Common myeloid progenitor, CD34-positive (primary cell): ENCODE measurements around the gene FSTL5.

Experiments
- CTCF ChIA-PET: fragments of 350-600 bp; sonication (Branson Sonifier 250); formaldehyde crosslinking; loops from one replicate; lab custom pipeline; 2021; ENCODE audit warnings: antibody characterized with exemption; lab: Charles Lee
- POLR2A ChIA-PET: fragments of 350-600 bp; sonication (Branson Sonifier 250); formaldehyde crosslinking; loops from one replicate; lab custom pipeline; 2021; ENCODE audit warnings: antibody characterized with exemption; lab: Charles Lee
- DNase-seq, 3 donors: peaks; one replicate each; pipeline versions ENCODE4 v3.0.0 to v3.0.0-alpha.2; 2013
- H3K27ac ChIP-seq, 2 experiments: 1 replicate in 1 of 2; 2 replicates in 1 of 2; pipeline ENCODE4 v1.7.0; 2013; ENCODE audit warnings: inconsistent platforms in 2 of 2, low read length in 2 of 2, mild to moderate bottlenecking in 2 of 2, low read depth in 1 of 2, moderate library complexity in 1 of 2; ENCODE audit not compliant: severe bottlenecking in 2 of 2, insufficient read depth in 1 of 2, poor library complexity in 1 of 2
- H3K27me3 ChIP-seq, 5 experiments: replicated peaks in 2 of 5; 1 replicate in 3 of 5; 2 replicates in 2 of 5; pipeline versions ENCODE4 v1.6.1 to v1.7.0; 2013; ENCODE audit warnings: low read length in 4 of 5, mild to moderate bottlenecking in 2 of 5, moderate library complexity in 2 of 5, inconsistent platforms in 1 of 5; ENCODE audit not compliant: insufficient read depth in 5 of 5, control insufficient read depth in 4 of 5
- H3K36me3 ChIP-seq, 4 experiments: 1 replicate in 2 of 4; 2 replicates in 2 of 4; pipeline versions ENCODE4 v1.6.1 to v1.7.0; 2013; ENCODE audit warnings: low read length in 3 of 4, control low read depth in 1 of 4, mild to moderate bottlenecking in 1 of 4; ENCODE audit not compliant: control insufficient read depth in 4 of 4, insufficient read depth in 4 of 4
- H3K4me1 ChIP-seq, 4 experiments: 1 replicate in 3 of 4; 2 replicates in 1 of 4; pipeline versions ENCODE4 v1.6.1 to v1.7.1; 2013; ENCODE audit warnings: low read length in 3 of 4, mild to moderate bottlenecking in 3 of 4, control low read depth in 1 of 4, inconsistent platforms in 1 of 4, moderate library complexity in 1 of 4; ENCODE audit not compliant: control insufficient read depth in 4 of 4, insufficient read depth in 4 of 4; ENCODE audit errors: control extremely low read depth in 1 of 4
- H3K4me3 ChIP-seq, 7 experiments: 1 replicate in 4 of 7; 2 replicates in 3 of 7; pipeline versions ENCODE4 v1.5.1 to v1.7.0; 2013; ENCODE audit warnings: mild to moderate bottlenecking in 7 of 7, low read length in 6 of 7, moderate library complexity in 6 of 7, inconsistent platforms in 2 of 7, low read depth in 2 of 7, control low read depth in 1 of 7; ENCODE audit not compliant: insufficient read depth in 4 of 7, control insufficient read depth in 1 of 7; ENCODE audit errors: extremely low read depth in 1 of 7
- H3K9me3 ChIP-seq, 5 experiments: 1 replicate in 4 of 5; 2 replicates in 1 of 5; pipeline versions ENCODE4 v1.6.1 to v1.7.1; 2013; ENCODE audit warnings: low read length in 4 of 5, mild to moderate bottlenecking in 2 of 5, inconsistent platforms in 1 of 5, low read depth in 1 of 5, moderate library complexity in 1 of 5; ENCODE audit not compliant: control insufficient read depth in 4 of 5, insufficient read depth in 2 of 5; ENCODE audit errors: control extremely low read depth in 1 of 5
- WGBS: methylation state at CpG from one replicate; pipeline ENCODE4 v1.1.5; 2013; ENCODE audit not compliant: insufficient coverage; 5-methylcytosine and 5-hydroxymethylcytosine counted together

The FSTL5 gene

DNA sequence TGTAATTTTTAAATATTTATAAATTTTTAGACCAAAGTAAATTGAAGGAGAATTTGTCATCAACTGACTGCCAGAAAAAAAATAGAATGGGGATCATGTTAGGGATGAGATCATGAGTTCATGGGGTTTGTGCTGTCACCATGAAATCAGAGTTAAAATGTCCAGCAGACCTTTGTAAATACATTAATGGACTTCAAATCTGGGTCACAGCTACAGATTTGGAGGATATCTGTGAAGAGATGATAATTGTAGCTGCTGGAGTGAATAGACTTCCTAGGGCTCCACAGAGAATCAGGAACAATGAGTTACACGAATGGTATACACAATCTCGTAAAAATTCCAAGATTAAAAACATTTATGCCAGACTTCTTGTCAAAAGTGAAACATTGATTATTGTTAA is 6.6 kb downstream of the FSTL5 start:
- Histone ChIP-seq H3K27ac (no peak overlapping the region), H3K27me3 (no peaks in the 10 kb centered on the region), H3K36me3 (no peaks in the 10 kb centered on the region), H3K4me3 (no peak overlapping the region), H3K9me3 (no peaks in the 10 kb centered on the region), H3K4me1 (no peaks in the 10 kb centered on the region)
- POLR2A ChIA-PET, result no interaction called here
- no peak for DNase-seq
- CTCF ChIA-PET, result interaction anchor here (1.3 kb wide), 1 partner anchor 20 kb away, joined by 3 read pairs; no protein-coding TSS in a partner anchor
- no CpG with 5 or more reads among the region's 2 CpGs for WGBS

- Histone ChIP-seq H3K9me3 (no peaks in the 10 kb centered on the region), H3K36me3 (no peaks in the 10 kb centered on the region), H3K4me1 (no peaks in the 10 kb centered on the region), H3K27ac (no peak overlapping the region), H3K27me3 (no peaks in the 10 kb centered on the region), H3K4me3 (no peak overlapping the region)
- DNase-seq, result no peak
- WGBS, result 84% methylated on average over 2 of the region's 7 CpGs
- POLR2A ChIA-PET, result no interaction called here
- CTCF ChIA-PET, result no interaction called here
Measured at GRCh38 chr4:162154862-162155540, 8.8 kb downstream of the FSTL5 start.

- CTCF ChIA-PET, result no interaction called here
- 87% methylated on average over 3 of the region's 4 CpGs for WGBS
- no peak for DNase-seq
- Histone ChIP-seq H3K36me3 (no peaks in the 10 kb centered on the region), H3K27ac (no peak overlapping the region), H3K27me3 (no peaks in the 10 kb centered on the region), H3K4me1 (no peaks in the 10 kb centered on the region), H3K4me3 (no peak overlapping the region), H3K9me3 (no peaks in the 10 kb centered on the region)
- POLR2A ChIA-PET, result no interaction called here
Measured at GRCh38 chr4:162151850-162152249, 11.9 kb downstream of the FSTL5 start.

DNA sequence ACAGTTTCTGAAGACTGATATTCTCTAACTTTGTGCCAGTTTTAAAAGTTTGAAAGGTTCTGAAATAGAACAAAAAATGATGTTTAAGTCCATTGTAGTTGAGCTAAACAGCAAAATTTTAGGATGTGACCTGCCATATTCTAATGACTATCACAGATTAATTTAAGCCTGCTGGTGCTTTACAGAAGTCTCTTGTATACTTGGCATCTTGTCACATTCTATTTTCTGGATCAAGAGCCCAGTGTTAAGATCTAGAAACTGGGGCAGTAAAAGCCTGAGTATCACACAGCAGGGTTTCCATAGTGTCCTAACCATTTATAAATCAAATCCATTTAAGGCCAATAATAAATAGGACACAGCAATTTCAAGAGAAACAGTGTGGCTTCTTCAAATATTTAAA is 12.4 kb downstream of the FSTL5 start:
- no peak for DNase-seq
- ChIA-PET CTCF (no interaction called here), POLR2A (no interaction called here)
- H3K4me3 ChIP-seq, result no peak overlapping the region
- H3K27me3 ChIP-seq, result no peaks in the 10 kb centered on the region
- H3K9me3 ChIP-seq, result no peaks in the 10 kb centered on the region
- no peaks in the 10 kb centered on the region for H3K36me3 ChIP-seq
- H3K4me1 ChIP-seq, result no peaks in the 10 kb centered on the region
- no peak overlapping the region for H3K27ac ChIP-seq

- H3K9me3 ChIP-seq, result no peaks in the 10 kb centered on the region
- no CpG with 5 or more reads among the region's 2 CpGs for WGBS
- H3K36me3 ChIP-seq, result no peaks in the 10 kb centered on the region
- CTCF ChIA-PET, result no interaction called here
- DNase-seq, result no peak
- no peak overlapping the region for H3K4me3 ChIP-seq
- no peak overlapping the region for H3K27ac ChIP-seq
- no peaks in the 10 kb centered on the region for H3K4me1 ChIP-seq
- POLR2A ChIA-PET, result no interaction called here
- H3K27me3 ChIP-seq, result no peaks in the 10 kb centered on the region
Measured at GRCh38 chr4:162149644-162150043, 14.2 kb downstream of the FSTL5 start.

DNA sequence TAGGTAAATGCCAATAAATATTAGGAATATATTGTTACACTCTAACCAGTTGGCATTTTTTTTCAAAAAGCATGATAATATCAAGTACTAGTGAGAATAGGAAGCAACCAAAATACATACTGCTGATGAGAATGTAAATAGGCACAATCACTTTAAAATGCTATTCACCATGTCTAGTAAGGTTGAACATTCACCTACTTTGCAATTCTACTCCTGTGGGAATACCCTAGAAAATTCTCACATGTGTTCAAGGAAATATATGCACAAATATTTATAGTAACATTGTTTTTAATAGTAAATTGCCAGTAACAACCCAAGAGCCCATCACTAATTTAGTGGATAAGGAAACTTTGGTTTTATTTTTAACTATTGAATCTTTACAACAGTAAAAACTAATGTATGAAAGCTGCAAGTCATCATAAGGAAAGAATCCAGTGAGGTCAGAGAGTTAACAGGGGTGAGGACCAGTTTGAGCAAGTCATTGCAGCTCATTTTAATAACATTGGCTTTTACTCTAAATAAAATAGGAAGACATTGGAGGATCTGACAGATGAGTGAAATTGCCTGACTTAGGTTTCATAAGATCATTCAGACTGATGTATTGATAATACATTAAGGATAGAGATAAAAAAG is 23.6 kb downstream of the FSTL5 start:
- Histone ChIP-seq H3K36me3 (no peaks in the 10 kb centered on the region), H3K27me3 (no peaks in the 10 kb centered on the region), H3K4me1 (no peaks in the 10 kb centered on the region), H3K27ac (no peak overlapping the region), H3K9me3 (no peaks in the 10 kb centered on the region), H3K4me3 (no peak overlapping the region)
- no peak for DNase-seq
- ChIA-PET CTCF (no interaction called here), POLR2A (no interaction called here)

- Histone ChIP-seq H3K4me3 (no peak overlapping the region), H3K36me3 (no peaks in the 10 kb centered on the region), H3K27ac (no peak overlapping the region), H3K9me3 (no peaks in the 10 kb centered on the region), H3K4me1 (no peaks in the 10 kb centered on the region), H3K27me3 (no peaks in the 10 kb centered on the region)
- POLR2A ChIA-PET, result no interaction called here
- no CpG with 5 or more reads among the region's 2 CpGs for WGBS
- DNase-seq, result no peak
- CTCF ChIA-PET, result no interaction called here
Measured at GRCh38 chr4:162139412-162139811, 24.4 kb downstream of the FSTL5 start.
